PC-9 (cell line): Measurements from ENCODE around the gene ELFN1. TPM values are rescaled to one million over a fixed set of nuclear protein-coding genes. Genes with fewer than 3 reads are reported as not detected.

Experiments
- BruUV-seq: library from RNA; stranded (reverse); fragments of 400-500 nt; replicated peaks from 2 replicates; lab custom pipeline; 2021; lab: Mats Ljungman, UMichigan
- CTCF ChIA-PET: fragments of 300-600 bp; sonication (Branson Sonifier 250); formaldehyde crosslinking; loops from one replicate; lab custom pipeline; 2022; ENCODE audit warnings: antibody characterized with exemption; lab: Charles Lee
- POLR2A ChIA-PET: fragments of 300-600 bp; sonication (Branson Sonifier 250); formaldehyde crosslinking; loops from one replicate; lab custom pipeline; 2022; ENCODE audit warnings: antibody characterized with exemption; ENCODE audit not compliant: unreplicated experiment; lab: Charles Lee
- DNase-seq, 2 experiments: peaks; one replicate each; pipeline versions ENCODE4 v3.0.0 to v3.0.0-alpha.2; 2015 to 2022; ENCODE audit warnings: mixed read lengths in 1 of 2
- H2AFZ ChIP-seq: fragments of 200-600 bp; sonication (generic); 2 replicates; pipeline ENCODE4 v1.8.1; 2017; ENCODE audit warnings: antibody characterized with exemption
- H3F3A ChIP-seq: fragments of 200-600 bp; sonication (generic); 2 replicates; pipeline ENCODE4 v1.8.1; 2017; ENCODE audit warnings: antibody characterized with exemption, mild to moderate bottlenecking, low read depth; ENCODE audit not compliant: insufficient read depth
- H3K27ac ChIP-seq: fragments of 200-600 bp; sonication (generic); 2 replicates; pipeline ENCODE4 v1.6.1; 2016; ENCODE audit warnings: mixed run types
- H3K27me3 ChIP-seq: fragments of 200-600 bp; sonication (generic); 2 replicates; pipeline ENCODE4 v1.6.1; 2016; ENCODE audit warnings: low read depth, mixed run types; ENCODE audit not compliant: insufficient read depth
- H3K36me3 ChIP-seq: fragments of 200-600 bp; sonication (generic); 2 replicates; pipeline ENCODE4 v1.6.1; 2016; ENCODE audit warnings: low read depth, mixed run types
- H3K4me1 ChIP-seq: fragments of 200-600 bp; sonication (generic); replicated peaks from 2 replicates; pipeline ENCODE4 v1.6.1; 2016; ENCODE audit warnings: mixed run types; ENCODE audit not compliant: insufficient read depth
- H3K4me2 ChIP-seq: fragments of 200-600 bp; sonication (generic); 2 replicates; pipeline ENCODE4 v1.6.1; 2017; ENCODE audit warnings: mixed run types
- H3K4me3 ChIP-seq: fragments of 200-600 bp; sonication (generic); 2 replicates; pipeline ENCODE4 v1.6.1; 2016; ENCODE audit warnings: mixed run types
- H3K79me2 ChIP-seq: fragments of 200-600 bp; sonication (generic); 2 replicates; pipeline ENCODE4 v1.6.1; 2017; ENCODE audit warnings: low read depth, mixed run types
- H3K9me2 ChIP-seq: fragments of 200-600 bp; sonication (generic); 2 replicates; pipeline ENCODE4 v1.8.1; 2017; ENCODE audit warnings: mild to moderate bottlenecking; ENCODE audit not compliant: insufficient read depth
- H3K9me3 ChIP-seq: fragments of 200-600 bp; sonication (generic); 2 replicates; pipeline ENCODE4 v1.8.1; 2016; ENCODE audit warnings: low read depth; ENCODE audit not compliant: insufficient read depth
- H4K20me1 ChIP-seq: fragments of 200-600 bp; sonication (generic); 2 replicates; pipeline ENCODE4 v1.8.1; 2017; ENCODE audit not compliant: insufficient read depth
- EZH2 ChIP-seq: fragments of 200-600 bp; sonication (generic); IDR thresholded peaks from 2 replicates; pipeline ENCODE4 v1.8.0; 2017; ENCODE audit warnings: antibody characterized with exemption, low read depth
- intact Hi-C: fragments of 100-400 bp; cut with micrococcal nuclease; formaldehyde crosslinking; loops from one replicate; pipeline ENCODE4 v1.10.0; 2022; ENCODE audit not compliant: unreplicated experiment
- total RNA-seq: library from RNA; stranded (reverse); gene quantifications from 2 replicates; pipeline ENCODE4 v1.2.3, GENCODE V29; 2021
- TF ChIP-seq, protein P1 (sequence below): fragments of 200-600 bp; sonication (generic); conservative IDR thresholded peaks from 2 replicates; pipeline ENCODE4 v1.6.1; 2017; ENCODE audit warnings: mixed run types, antibody characterized with exemption, mild to moderate bottlenecking, moderate library complexity

The ELFN1 gene
- total RNA-seq, 1 experiment from 2014 or later = 0.09 TPM

DNA sequence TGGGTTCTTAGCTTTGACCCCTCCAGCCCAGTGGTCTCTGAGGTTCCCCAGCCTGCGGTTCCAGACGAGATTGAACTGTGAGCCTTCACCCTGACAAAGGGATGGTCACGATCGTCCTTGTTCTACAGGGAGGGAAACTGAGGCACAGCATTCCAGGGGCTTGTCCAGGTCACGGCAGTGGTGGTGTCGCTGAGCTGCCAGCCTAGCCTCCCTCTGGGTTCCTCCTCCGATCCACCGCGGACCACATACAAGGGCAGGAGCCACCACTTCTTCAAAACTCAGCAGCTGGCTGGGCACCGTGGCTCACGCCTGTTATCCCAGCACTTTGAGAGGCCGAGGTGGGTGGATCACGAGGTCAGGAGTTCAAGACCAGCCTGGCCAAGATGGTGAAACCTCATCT is 35.8 kb downstream of the ELFN1 start:
- CTCF ChIA-PET = no interaction called here
- intact Hi-C loops = no loop called here
- POLR2A ChIA-PET = no interaction called here
- Histone ChIP-seq H3K4me1 (no peaks in the 10 kb centered on the region), H3K9me2 (no peaks in the 10 kb centered on the region), H3K27me3 (peaks cover 83% of the 10 kb centered on the region), H3K9me3 (peaks cover 11% of the 10 kb centered on the region), H3K4me3 (no peak overlapping the region), H3K4me2 (no peak overlapping the region), H3K36me3 (no peaks in the 10 kb centered on the region), H3K79me2 (no peaks in the 10 kb centered on the region), H4K20me1 (no peaks in the 10 kb centered on the region), H3K27ac (no peak overlapping the region), H2AFZ (no peak overlapping the region), H3F3A (no peaks in the 10 kb centered on the region)
- DNase-seq = no peak
- no peak for TF ChIP-seq EZH2
- TF ChIP-seq, protein P1, sequence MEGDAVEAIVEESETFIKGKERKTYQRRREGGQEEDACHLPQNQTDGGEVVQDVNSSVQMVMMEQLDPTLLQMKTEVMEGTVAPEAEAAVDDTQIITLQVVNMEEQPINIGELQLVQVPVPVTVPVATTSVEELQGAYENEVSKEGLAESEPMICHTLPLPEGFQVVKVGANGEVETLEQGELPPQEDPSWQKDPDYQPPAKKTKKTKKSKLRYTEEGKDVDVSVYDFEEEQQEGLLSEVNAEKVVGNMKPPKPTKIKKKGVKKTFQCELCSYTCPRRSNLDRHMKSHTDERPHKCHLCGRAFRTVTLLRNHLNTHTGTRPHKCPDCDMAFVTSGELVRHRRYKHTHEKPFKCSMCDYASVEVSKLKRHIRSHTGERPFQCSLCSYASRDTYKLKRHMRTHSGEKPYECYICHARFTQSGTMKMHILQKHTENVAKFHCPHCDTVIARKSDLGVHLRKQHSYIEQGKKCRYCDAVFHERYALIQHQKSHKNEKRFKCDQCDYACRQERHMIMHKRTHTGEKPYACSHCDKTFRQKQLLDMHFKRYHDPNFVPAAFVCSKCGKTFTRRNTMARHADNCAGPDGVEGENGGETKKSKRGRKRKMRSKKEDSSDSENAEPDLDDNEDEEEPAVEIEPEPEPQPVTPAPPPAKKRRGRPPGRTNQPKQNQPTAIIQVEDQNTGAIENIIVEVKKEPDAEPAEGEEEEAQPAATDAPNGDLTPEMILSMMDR = no peak
- no TSS peak for BruUV-seq

GRCh38 chr7:1706381-1706720 is 36.3 kb downstream of the ELFN1 start:
- no peaks in the 10 kb centered on the region for H3K79me2 ChIP-seq
- peaks cover 11% of the 10 kb centered on the region for H3K9me3 ChIP-seq
- H3K4me2 ChIP-seq = no peak overlapping the region
- peaks cover 81% of the 10 kb centered on the region for H3K27me3 ChIP-seq
- no peak overlapping the region for H3K27ac ChIP-seq
- TF ChIP-seq EZH2 = no peak
- TF ChIP-seq, protein P1 = no peak
- H3K36me3 ChIP-seq = no peaks in the 10 kb centered on the region
- no peaks in the 10 kb centered on the region for H4K20me1 ChIP-seq
- H3K4me3 ChIP-seq = no peak overlapping the region
- H3K9me2 ChIP-seq = no peaks in the 10 kb centered on the region
- H3F3A ChIP-seq = no peaks in the 10 kb centered on the region
- no peaks in the 10 kb centered on the region for H3K4me1 ChIP-seq
- POLR2A ChIA-PET = no interaction called here
- DNase-seq = no peak
- H2AFZ ChIP-seq = no peak overlapping the region
- intact Hi-C loops = no loop called here
- no TSS peak for BruUV-seq
- CTCF ChIA-PET = no interaction called here

GRCh38 chr7:1706721-1707613 is 36.9 kb downstream of the ELFN1 start:
- H3K4me2 ChIP-seq = no peak overlapping the region
- ChIA-PET CTCF (no interaction called here), POLR2A (no interaction called here)
- no peak overlapping the region for H3K4me3 ChIP-seq
- H3K9me2 ChIP-seq = no peaks in the 10 kb centered on the region
- BruUV-seq = no TSS peak
- no peaks in the 10 kb centered on the region for H3K4me1 ChIP-seq
- H3F3A ChIP-seq = no peaks in the 10 kb centered on the region
- H4K20me1 ChIP-seq = no peaks in the 10 kb centered on the region
- H3K27ac ChIP-seq = no peak overlapping the region
- intact Hi-C loops = no loop called here
- no peak for DNase-seq
- H3K27me3 ChIP-seq = peaks cover 82% of the 10 kb centered on the region
- no peaks in the 10 kb centered on the region for H3K36me3 ChIP-seq
- H3K79me2 ChIP-seq = no peaks in the 10 kb centered on the region
- H2AFZ ChIP-seq = no peak overlapping the region
- peaks cover 11% of the 10 kb centered on the region for H3K9me3 ChIP-seq
- TF ChIP-seq, protein P1 = no peak
- no peak for TF ChIP-seq EZH2
